Transverse colon (tissue), 4 donors: ENCODE data around the gene TUBB2B. TPM values are rescaled to one million over a fixed set of nuclear protein-coding genes. Genes with fewer than 3 reads are reported as not detected.

Experiments
- DNase-seq: peaks from one replicate; pipeline ENCODE4 v3.0.0-alpha.2; 2019
- H3K27ac ChIP-seq, 4 donors: fragments of 200-600 bp; sonication (generic); 2 replicates each; pipeline ENCODE4 v1.5.1; 2016 to 2018; ENCODE audit warnings: inconsistent platforms in 4 of 4
- H3K27me3 ChIP-seq: fragments of 200-600 bp; sonication (generic); 2 replicates; pipeline ENCODE4 v1.5.1; 2017; ENCODE audit warnings: inconsistent platforms
- H3K36me3 ChIP-seq, 4 donors: fragments of 200-600 bp; sonication (generic); 2 replicates each; pipeline ENCODE4 v1.5.1; 2017 to 2019; ENCODE audit warnings: inconsistent platforms in 4 of 4
- H3K4me1 ChIP-seq, 4 donors: fragments of 200-600 bp; sonication (generic); 2 replicates each; pipeline ENCODE4 v1.5.1; 2017 to 2020; ENCODE audit warnings: inconsistent platforms in 4 of 4
- H3K4me3 ChIP-seq, 4 donors: fragments of 200-600 bp; sonication (generic); 1 replicate in 1 of 4; 2 replicates in 3 of 4; pipeline versions ENCODE4 v1.5.1 to v1.6.1; 2017 to 2019; ENCODE audit warnings: inconsistent platforms in 4 of 4
- H3K9me3 ChIP-seq, 2 donors: fragments of 200-600 bp; sonication (generic); 2 replicates each; pipeline ENCODE4 v1.5.1; 2017 to 2019; ENCODE audit warnings: inconsistent platforms in 2 of 2
- EP300 ChIP-seq: sonication (generic); formaldehyde crosslinking; IDR thresholded peaks from one replicate; pipeline ENCODE4 v1.6.1; 2017; ENCODE audit warnings: antibody characterized with exemption, low read depth
- POLR2A ChIP-seq: fragments of 450-650 bp; IDR thresholded peaks from one replicate; pipeline ENCODE4 v1.6.1; 2016; ENCODE audit warnings: antibody characterized with exemption, mild to moderate bottlenecking, moderate library complexity
- POLR2AphosphoS5 ChIP-seq, 3 donors: sonication (generic); formaldehyde crosslinking; IDR thresholded peaks; one replicate each; pipeline ENCODE4 v1.6.1; 2016; ENCODE audit warnings: antibody characterized with exemption in 3 of 3
- WGBS, 2 donors: methylation state at CpG; one replicate each; pipeline ENCODE4 v1.1.5; 2018; ENCODE audit warnings: low coverage in 1 of 2; 5-methylcytosine and 5-hydroxymethylcytosine counted together
- in situ Hi-C, 4 donors: fragments of 200-750 bp; cut with MboI; loops; one replicate each; pipeline versions ENCODE4 v1.15.0 to v1.15.1; 2017; ENCODE audit warnings: low sequenced_read_pairs in 3 of 4, low pct_ligation_motif_present in 1 of 4, low pct_unique_long_range_greater_than_20kb in 1 of 4
- intact Hi-C: fragments of 100-400 bp; cut with DNase I; formaldehyde crosslinking; loops from one replicate; pipeline ENCODE4 v1.15.1; 2023; ENCODE audit warnings: low total_unique reads
- total RNA-seq, 4 donors: library from RNA; depleted of rRNA; stranded (reverse); fragments of >200 nt; gene quantifications; one replicate each; pipeline ENCODE4 v1.1.0, GENCODE V29; 2016
- TF ChIP-seq, protein P1 (sequence below), 5 experiments: fragments of 200-600 bp in 3 of 5; fragments of 450-650 bp in 2 of 5; sonication (generic) in 3 of 5; IDR thresholded peaks; 1 replicate in 2 of 5; 2 replicates in 3 of 5; pipeline ENCODE4 v1.5.1; 2016 to 2017; ENCODE audit warnings: antibody characterized with exemption in 5 of 5, inconsistent platforms in 3 of 5, mild to moderate bottlenecking in 2 of 5, moderate library complexity in 1 of 5

TUBB2B gene
- total RNA-seq, 4 donors from 2014 or later: 2.9 to 14.9 (median 9.4) TPM

DNA sequence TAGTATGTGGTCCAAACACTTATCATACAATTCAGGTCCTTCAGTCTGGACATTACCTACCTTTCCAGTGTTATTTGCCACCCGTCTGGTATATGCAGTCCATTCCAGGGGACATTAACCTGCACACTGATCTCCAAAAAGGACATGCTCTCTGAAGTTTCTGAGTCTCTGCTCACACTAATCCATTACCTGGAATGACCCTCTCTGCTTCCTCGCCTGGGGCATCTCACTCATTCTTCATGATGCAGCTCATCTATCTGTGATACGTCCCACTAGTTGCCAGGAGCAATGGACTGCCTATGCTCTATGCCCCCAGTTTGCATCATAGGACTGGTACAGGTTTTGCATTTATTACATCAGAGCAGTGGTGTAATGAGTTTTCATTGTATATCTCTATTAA lies 5.9 kb upstream of the TUBB2B start:
- 75 to 79% methylated on average over 3 of the region's 3 CpGs for WGBS, 2 donors
- Histone ChIP-seq H3K36me3 (no peaks in the 10 kb centered on the region), H3K4me3 (no peak overlapping the region), H3K4me1 (peaks cover 11 to 39% (median 34%) of the 10 kb centered on the region in 4 donors), H3K27me3 (peaks cover 94% of the 10 kb centered on the region), H3K27ac (no peak overlapping the region), H3K9me3 (no peaks in the 10 kb centered on the region)
- in situ Hi-C loops (no loop called here), intact Hi-C loops (no loop called here)
- TF ChIP-seq POLR2AphosphoS5 (IDR thresholded peaks at IDR 0.05): no peak
- TF ChIP-seq EP300: no peak
- TF ChIP-seq, protein P1, sequence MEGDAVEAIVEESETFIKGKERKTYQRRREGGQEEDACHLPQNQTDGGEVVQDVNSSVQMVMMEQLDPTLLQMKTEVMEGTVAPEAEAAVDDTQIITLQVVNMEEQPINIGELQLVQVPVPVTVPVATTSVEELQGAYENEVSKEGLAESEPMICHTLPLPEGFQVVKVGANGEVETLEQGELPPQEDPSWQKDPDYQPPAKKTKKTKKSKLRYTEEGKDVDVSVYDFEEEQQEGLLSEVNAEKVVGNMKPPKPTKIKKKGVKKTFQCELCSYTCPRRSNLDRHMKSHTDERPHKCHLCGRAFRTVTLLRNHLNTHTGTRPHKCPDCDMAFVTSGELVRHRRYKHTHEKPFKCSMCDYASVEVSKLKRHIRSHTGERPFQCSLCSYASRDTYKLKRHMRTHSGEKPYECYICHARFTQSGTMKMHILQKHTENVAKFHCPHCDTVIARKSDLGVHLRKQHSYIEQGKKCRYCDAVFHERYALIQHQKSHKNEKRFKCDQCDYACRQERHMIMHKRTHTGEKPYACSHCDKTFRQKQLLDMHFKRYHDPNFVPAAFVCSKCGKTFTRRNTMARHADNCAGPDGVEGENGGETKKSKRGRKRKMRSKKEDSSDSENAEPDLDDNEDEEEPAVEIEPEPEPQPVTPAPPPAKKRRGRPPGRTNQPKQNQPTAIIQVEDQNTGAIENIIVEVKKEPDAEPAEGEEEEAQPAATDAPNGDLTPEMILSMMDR (IDR thresholded peaks at IDR 0.05): no peak
- TF ChIP-seq POLR2A: no peak
- DNase-seq: no peak

DNA sequence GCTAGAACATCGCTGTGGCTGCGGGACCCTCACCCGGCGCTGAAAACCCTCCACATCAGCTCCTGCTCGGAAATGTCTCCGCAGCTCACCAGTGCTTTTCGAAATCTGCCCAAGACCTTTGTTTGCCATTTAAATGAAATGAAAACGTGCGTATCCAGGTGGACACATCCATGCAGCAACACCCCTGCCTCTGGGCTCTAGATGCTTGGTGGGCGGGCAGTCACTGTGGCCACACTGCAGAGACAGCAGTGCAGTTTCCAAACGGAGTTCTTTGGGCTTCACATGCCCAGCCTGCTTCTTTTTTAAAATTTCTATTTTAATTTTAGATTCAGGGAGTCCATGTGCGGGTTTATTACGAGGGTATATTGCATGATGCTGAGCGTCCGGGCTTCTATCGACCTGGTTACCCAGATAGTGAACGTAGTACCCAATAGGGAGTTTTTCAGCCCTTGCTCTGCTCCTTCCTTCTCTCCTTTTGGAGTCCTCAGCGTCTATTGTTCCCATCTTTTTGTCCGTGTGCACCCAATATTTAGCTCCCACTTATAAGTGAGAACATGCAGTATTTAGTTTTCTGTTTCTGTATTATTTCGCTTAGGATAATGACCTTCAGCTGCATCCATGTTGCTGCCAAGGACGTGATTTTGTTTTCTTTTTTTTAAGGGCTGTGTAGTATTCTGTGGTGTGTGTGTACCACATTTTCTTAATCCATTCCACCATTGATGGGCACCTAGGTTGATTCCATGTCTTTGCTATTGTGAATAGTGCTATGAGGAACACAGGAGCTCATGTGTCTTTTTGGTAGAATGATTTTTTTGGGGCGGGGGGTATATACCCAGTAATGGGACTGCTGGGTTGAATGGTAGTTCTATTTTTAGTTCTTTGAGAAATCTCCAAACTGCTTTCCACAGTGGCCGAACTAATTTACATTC lies 4.8 kb upstream of the TUBB2B start:
- WGBS, 2 donors: 23 to 43% methylated on average over 11 to 23 of the region's 23 CpGs
- Histone ChIP-seq H3K4me1 (peaks cover 16 to 49% (median 44%) of the 10 kb centered on the region in 4 donors), H3K9me3 (no peaks in the 10 kb centered on the region), H3K27ac (peak overlapping the region; percentile 65 to 83 (median 72)), H3K4me3 (peak overlapping the region; percentile 17 to 56 (median 37)), H3K36me3 (no peaks in the 10 kb centered on the region), H3K27me3 (peaks cover 97% of the 10 kb centered on the region)
- DNase-seq: no peak
- intact Hi-C loops: no loop called here
- in situ Hi-C loops: no loop called here
- TF ChIP-seq, protein P1 (IDR thresholded peaks at IDR 0.05): no peak
- TF ChIP-seq POLR2A: no peak
- no peak for TF ChIP-seq EP300
- TF ChIP-seq POLR2AphosphoS5 (IDR thresholded peaks at IDR 0.05): no peak

DNA sequence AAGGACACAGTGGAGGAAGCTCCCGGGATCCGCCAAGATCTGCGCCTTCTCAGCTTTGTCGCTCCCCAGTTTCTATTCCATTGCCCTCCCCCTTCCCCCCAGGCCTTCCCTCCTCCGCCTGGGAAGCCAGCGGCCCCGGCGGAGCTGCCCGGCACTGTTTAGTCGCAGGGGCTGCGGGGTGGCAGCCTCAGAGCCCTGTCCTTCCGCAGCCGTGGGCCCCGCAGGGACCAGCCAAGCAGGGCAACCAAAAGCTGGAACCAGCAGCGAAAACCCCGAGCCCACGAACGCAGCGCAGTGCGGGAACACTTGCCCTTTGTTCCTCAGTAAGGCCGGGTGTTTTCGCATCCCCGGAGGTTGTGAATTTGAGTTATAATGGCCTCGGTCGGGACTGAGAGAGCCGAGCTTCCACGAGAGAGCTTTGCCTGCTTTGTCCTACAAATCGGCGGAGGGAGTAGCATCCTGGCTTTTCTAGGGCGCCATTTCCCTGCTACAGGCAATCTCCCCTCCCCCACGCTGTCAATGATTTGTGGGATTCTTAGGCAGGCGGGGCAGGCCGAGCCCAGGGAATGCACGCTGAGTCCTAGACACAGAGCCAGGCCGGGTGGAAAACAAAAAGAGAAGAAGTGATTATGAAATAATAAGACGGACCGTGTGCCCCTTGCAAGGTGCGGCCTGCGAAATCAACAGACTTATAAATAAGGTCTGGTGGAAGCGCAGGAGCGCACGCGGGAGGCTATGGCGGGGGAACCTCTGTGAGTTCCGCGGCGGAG lies 4.0 kb upstream of the TUBB2B start:
- peak; percentile 46 to 75 (median 63) for TF ChIP-seq POLR2AphosphoS5 (IDR thresholded peaks at IDR 0.05)
- no peak for TF ChIP-seq EP300
- peak overlapping the region; percentile 29 to 56 (median 41) for H3K4me3 ChIP-seq
- in situ Hi-C loops: no loop called here
- H3K4me1 ChIP-seq: peaks cover 16 to 58% (median 53%) of the 10 kb centered on the region in 4 donors
- no peaks in the 10 kb centered on the region for H3K9me3 ChIP-seq
- H3K27ac ChIP-seq: peak overlapping the region; percentile 65 to 83 (median 72)
- DNase-seq: peak; percentile 84
- intact Hi-C loops: loop anchor here (2.0 kb wide), 1 partner anchor 73 kb away; no protein-coding TSS in a partner anchor
- H3K27me3 ChIP-seq: peaks cover 97% of the 10 kb centered on the region
- 0 to 3% methylated on average over 1 to 47 of the region's 47 CpGs for WGBS, 2 donors
- no peaks in the 10 kb centered on the region for H3K36me3 ChIP-seq

DNA sequence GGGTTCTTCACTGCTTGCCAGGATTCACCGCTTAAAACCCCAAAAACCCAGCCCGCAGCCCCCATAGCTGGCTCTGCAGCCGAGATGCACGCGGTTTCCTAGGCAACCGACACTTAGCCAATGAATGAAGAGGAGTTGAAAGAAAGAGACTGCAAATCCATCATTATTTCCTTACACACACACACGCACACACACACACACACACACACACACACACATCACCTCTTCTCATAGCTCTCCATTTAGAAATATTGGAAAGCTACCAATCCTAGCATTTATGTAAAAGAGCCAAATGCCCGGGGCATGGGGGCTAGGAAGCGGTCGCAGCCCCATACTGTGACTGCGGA lies 3.4 kb upstream of the TUBB2B start:
- DNase-seq: no peak
- no peaks in the 10 kb centered on the region for H3K36me3 ChIP-seq
- intact Hi-C loops: loop anchor here (2.0 kb wide), 1 partner anchor 72 kb away; no protein-coding TSS in a partner anchor
- peak overlapping the region; percentile 65 to 83 (median 72) for H3K27ac ChIP-seq
- H3K9me3 ChIP-seq: no peaks in the 10 kb centered on the region
- peak overlapping the region; percentile 29 to 56 (median 41) for H3K4me3 ChIP-seq
- in situ Hi-C loops: no loop called here
- 11% methylated on average over 5 to 11 of the region's 11 CpGs for WGBS, 2 donors
- H3K27me3 ChIP-seq: peaks cover 98% of the 10 kb centered on the region
- no peak for TF ChIP-seq POLR2AphosphoS5 (IDR thresholded peaks at IDR 0.05)
- no peak for TF ChIP-seq EP300
- no peak for TF ChIP-seq POLR2A
- TF ChIP-seq, protein P1 (IDR thresholded peaks at IDR 0.05): no peak
- peaks cover 16 to 58% (median 53%) of the 10 kb centered on the region in 4 donors for H3K4me1 ChIP-seq
